ENCODE measurements around the gene CGB2. TPM values are rescaled to one million over a fixed set of nuclear protein-coding genes. Genes with fewer than 3 reads are reported as not detected.

CGB2 gene
- total and polyA plus RNA-seq, 2 donors (not counting 1 experiment from before 2014, with no cell fraction given), result not detected

DNA sequence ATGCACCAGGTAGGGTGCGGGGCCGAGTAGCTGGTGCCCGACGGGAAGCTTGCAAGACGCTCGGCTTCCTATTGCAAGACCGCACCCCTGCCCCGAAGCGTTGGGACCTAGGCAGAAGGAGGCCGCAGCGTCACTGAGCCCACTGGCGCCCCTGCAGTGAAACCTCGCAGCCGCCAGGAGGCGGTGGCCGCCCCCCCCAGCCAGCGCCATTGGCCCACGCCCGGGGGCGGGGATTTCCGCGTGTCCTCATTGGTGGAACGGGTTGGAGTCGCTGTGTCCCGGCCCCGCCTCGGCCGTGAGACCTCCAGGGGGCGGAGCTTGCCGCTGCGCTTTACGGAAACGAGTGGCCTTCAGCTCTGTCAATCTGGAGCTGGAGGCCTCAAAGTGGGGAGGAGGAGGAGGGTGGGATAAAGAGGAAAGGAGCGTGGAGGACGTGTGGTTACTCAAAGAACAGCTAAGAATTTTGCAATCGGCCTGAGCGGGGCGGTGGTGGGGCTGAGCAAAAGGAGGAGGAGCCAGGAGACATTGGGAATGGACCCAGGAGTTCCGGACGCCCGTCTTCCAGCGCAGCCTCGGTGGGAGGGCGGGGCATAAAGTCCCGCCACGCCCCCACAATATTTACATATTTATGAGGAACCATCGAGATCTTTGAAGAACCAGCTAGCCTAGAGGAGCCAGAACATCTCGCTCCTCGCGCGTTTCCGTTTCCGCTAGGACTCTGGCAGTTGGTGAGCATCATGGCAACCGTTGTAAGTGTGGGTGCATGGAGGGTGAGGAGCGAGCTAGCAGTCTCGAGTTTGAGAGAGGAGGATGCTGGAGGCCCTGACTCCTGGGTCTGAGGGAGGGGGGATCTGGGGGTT, 38.3 kb upstream of the CGB2 start, which contains the start of the genes GYS1 and RUVBL2:
TSS of gene GYS1 (minus strand) at position 135 of the 860 bp plus-strand sequence. CDS start 197 bp downstream, outside the sequence.
TSS of gene RUVBL2 (plus strand) at position 713 of the 860 bp plus-strand sequence. CDS start at position 738, 25 bp downstream.
- intact Hi-C loops (cut with micrococcal nuclease), result loop anchor here (1.0 to 10.0 kb wide), 9 partner anchors 15 to 215 kb away; partner anchors contain the start of genes C19orf73, FTL, LIN7B and NUCB1

More for the DNA sequence above, 38.3 kb upstream of the CGB2 start, which contains the start of the genes GYS1 and RUVBL2:
- Mint-ChIP-seq H3K9me3 (ENCODE audit: insufficient read depth) (no peaks in the 10 kb centered on the region), H3K27ac (peak within 1 kb of the TSS; percentile 92), H3K27me3 (no peaks in the 10 kb centered on the region), H3K4me3 (peak within 1 kb of the TSS; percentile 94), H3K4me1 (peaks cover 34% of the 10 kb centered on the region)
- WGBS (ENCODE audit: insufficient coverage), result under 1% methylated on average over 48 of the region's 56 CpGs
- no peaks in the 10 kb centered on the region for H3K9me3 ChIP-seq (ENCODE audit: control extremely low read depth in 1 of 3, control insufficient read depth in 2 of 3, insufficient read depth in 1 of 3, low read length in 2 of 3)
- H3K4me1 ChIP-seq (ENCODE audit: control insufficient read depth in 2 of 2, insufficient read depth in 2 of 2, low read length in 2 of 2), result peaks cover 15 to 27% of the 10 kb centered on the region in 2 donors
- H3K79me2 ChIP-seq (ENCODE audit: control insufficient read depth, insufficient read depth, low read length), result peaks cover 69% of the 10 kb centered on the region
- peak; percentile 91 for ATAC-seq (ENCODE audit: low read depth)
- peak; percentile 100 for DNase-seq
- H3K4me3 ChIP-seq (ENCODE audit: control extremely low read depth in 1 of 5, extremely low read depth in 1 of 5, insufficient read depth in 1 of 5, low read depth in 2 of 5, low read length in 4 of 5), result peak within 1 kb of the TSS; percentile 61 to 94 (median 79)
- H3K27ac ChIP-seq (ENCODE audit: low read length in 2 of 2), result peak within 1 kb of the TSS; percentile 77 to 89
- ChIA-PET POLR2A (interaction anchor here (0.6 to 1.4 kb wide), 16 partner anchors 10 to 1250 kb away, joined by 3 to 17 read pairs (median 5); partner anchors contain the start of genes BAX, CA11, FTL and HSD17B14), CTCF (interaction anchor here (0.5 to 3.4 kb wide), 37 partner anchors 8 to 573 kb away, joined by 3 to 17 read pairs (median 4); partner anchors contain the start of genes DHDH, FTL, HSD17B14 and LIN7B)
- peak within 1 kb of the TSS; percentile 94 for H3K9ac ChIP-seq (ENCODE audit: low read length)
- no peak for TF ChIP-seq EZH2 (IDR thresholded peaks at IDR 0.05; ENCODE audit: borderline replicate concordance, insufficient read depth, low read depth, low read length, poor library complexity, severe bottlenecking)
- peak; percentile 99 for TF ChIP-seq CTCF (IDR thresholded peaks at IDR 0.05)
- peaks cover 0 to 6% of the 10 kb centered on the region in 2 experiments for H3K36me3 ChIP-seq (replicated peaks in 1 of 2; ENCODE audit: control extremely low read depth in 1 of 2, control insufficient read depth in 1 of 2, extremely low read depth in 1 of 2, insufficient read depth in 2 of 2, low read length in 1 of 2)
- peaks cover 15% of the 10 kb centered on the region for H4K20me1 ChIP-seq (ENCODE audit: control insufficient read depth, insufficient read depth, low read length, poor library complexity, severe bottlenecking)
- peak within 1 kb of the TSS; percentile 99 for H3K4me2 ChIP-seq (replicated peaks; ENCODE audit: low read depth, low read length, poor library complexity, severe bottlenecking)
- peak within 1 kb of the TSS; percentile 94 for H2AFZ ChIP-seq (ENCODE audit: insufficient read depth, low read depth, low read length, poor library complexity, severe bottlenecking)
- H3K27me3 ChIP-seq (replicated peaks in 1 of 4; ENCODE audit: control extremely low read depth in 1 of 4, control insufficient read depth in 3 of 4, insufficient read depth in 4 of 4, low read length in 3 of 4), result no peaks in the 10 kb centered on the region

Measured in B cell (primary cell).